Activated CD8-positive, alpha-beta T cell treated with anti-CD3 and anti-CD28 coated beads for 36 hours (primary cell): ENCODE results near the gene SLC25A5. TPM values are rescaled to one million over a fixed set of nuclear protein-coding genes. Genes with fewer than 3 reads are reported as not detected.
A peak's percentile ranks its signal among the peaks of the same experiment; 100 is the strongest.

Experiments
- ATAC-seq: fragments of 200-7000 bp; cut with Tn5 transposase; one replicate; pipeline ENCODE4 v1.10.0; 2021; ENCODE audit warnings: mild to moderate bottlenecking, moderate library complexity
- CTCF ChIA-PET: fragments of 350-600 bp; sonication (Branson Sonifier 250); formaldehyde crosslinking; loops from one replicate; lab custom pipeline; 2021; ENCODE audit warnings: antibody characterized with exemption; lab: Charles Lee
- POLR2A ChIA-PET: fragments of 350-600 bp; sonication (Branson Sonifier 250); formaldehyde crosslinking; loops from one replicate; lab custom pipeline; 2021; ENCODE audit warnings: antibody characterized with exemption; lab: Charles Lee
- DNase-seq: peaks from one replicate; pipeline ENCODE4 v3.0.0-alpha.2; 2020
- H3K27ac Mint-ChIP-seq: one replicate; pipeline ENCODE4 v1.8.0; 2021; ENCODE audit warnings: mild to moderate bottlenecking, mixed read lengths
- H3K27me3 Mint-ChIP-seq: one replicate; pipeline ENCODE4 v1.8.0; 2021; ENCODE audit warnings: mixed read lengths
- H3K36me3 Mint-ChIP-seq: one replicate; pipeline ENCODE4 v1.8.0; 2021; ENCODE audit warnings: low read depth, mixed read lengths
- H3K4me1 Mint-ChIP-seq: one replicate; pipeline ENCODE4 v1.8.0; 2021; ENCODE audit warnings: low read depth, mixed read lengths
- H3K4me3 Mint-ChIP-seq: one replicate; pipeline ENCODE4 v1.8.0; 2021; ENCODE audit warnings: mild to moderate bottlenecking, moderate library complexity, mixed read lengths
- H3K9me3 Mint-ChIP-seq: one replicate; pipeline ENCODE4 v1.8.0; 2021; ENCODE audit warnings: mixed read lengths
- CTCF ChIP-seq: fragments of 200-600 bp; IDR thresholded peaks from one replicate; pipeline ENCODE4 v1.8.0; 2022; ENCODE audit warnings: antibody characterized with exemption, mild to moderate bottlenecking
- intact Hi-C: fragments of 100-400 bp; cut with micrococcal nuclease; formaldehyde crosslinking; loops from one replicate; pipeline ENCODE4 v1.10.0; 2022
- total RNA-seq, 2 experiments: library from RNA; stranded (reverse); gene quantifications; one replicate each; pipeline ENCODE4 v1.2.3, GENCODE V29; 2021

Gene SLC25A5
- total RNA-seq, 2 experiments from 2014 or later = 830 to 839 TPM

- Mint-ChIP-seq H3K36me3 (no peaks in the 10 kb centered on the region), H3K27ac (no peak overlapping the region), H3K4me1 (peaks cover 2% of the 10 kb centered on the region), H3K4me3 (no peak overlapping the region), H3K9me3 (no peaks in the 10 kb centered on the region), H3K27me3 (no peaks in the 10 kb centered on the region)
- CTCF ChIA-PET = interaction anchor here (1.3 to 1.6 kb wide), 3 partner anchors 23 to 218 kb away, joined by 3 to 5 read pairs (median 4); no protein-coding TSS in a partner anchor
- POLR2A ChIA-PET = no interaction called here
- TF ChIP-seq CTCF = no peak
- intact Hi-C loops = loop anchor here (10.0 kb wide), 2 partner anchors 93 to 223 kb away; partner anchors contain the start of gene NKRF
- DNase-seq = peak; percentile 37
- ATAC-seq = peak; percentile 62
These were observed 44.0 kb downstream of the SLC25A5 start for GRCh38 chrX:119512146-119512800.

GRCh38 chrX:119516157-119516702 lies 48.0 kb downstream of the SLC25A5 start:
- H3K27ac Mint-ChIP-seq = no peak overlapping the region
- ChIA-PET CTCF (interaction anchor here (0.6 to 2.9 kb wide), 25 partner anchors 12 to 372 kb away, joined by 3 to 27 read pairs (median 4); partner anchors contain the start of gene UBE2A), POLR2A (interaction anchor here (0.7 to 0.9 kb wide), 2 partner anchors 213 to 231 kb away, joined by 3 read pairs; no protein-coding TSS in a partner anchor)
- ATAC-seq = peak; percentile 97
- H3K4me1 Mint-ChIP-seq = peaks cover 2% of the 10 kb centered on the region
- H3K36me3 Mint-ChIP-seq = no peaks in the 10 kb centered on the region
- no peaks in the 10 kb centered on the region for H3K27me3 Mint-ChIP-seq
- peak; percentile 64 for TF ChIP-seq CTCF
- intact Hi-C loops = loop anchor here (10.0 kb wide), 2 partner anchors 89 to 219 kb away; partner anchors contain the start of gene NKRF
- DNase-seq = peak; percentile 46
- H3K9me3 Mint-ChIP-seq = no peaks in the 10 kb centered on the region
- no peak overlapping the region for H3K4me3 Mint-ChIP-seq

GRCh38 chrX:119518371-119518770 lies 50.1 kb downstream of the SLC25A5 start:
- no peak for ATAC-seq
- CTCF ChIA-PET = no interaction called here
- H3K27ac Mint-ChIP-seq = no peak overlapping the region
- H3K27me3 Mint-ChIP-seq = no peaks in the 10 kb centered on the region
- intact Hi-C loops = loop anchor here (10.0 kb wide), 2 partner anchors 86 to 216 kb away; partner anchors contain the start of gene NKRF
- no peaks in the 10 kb centered on the region for H3K36me3 Mint-ChIP-seq
- H3K9me3 Mint-ChIP-seq = no peaks in the 10 kb centered on the region
- H3K4me1 Mint-ChIP-seq = peaks cover 2% of the 10 kb centered on the region
- H3K4me3 Mint-ChIP-seq = no peak overlapping the region
- no peak for DNase-seq
- no peak for TF ChIP-seq CTCF
- POLR2A ChIA-PET = no interaction called here

Other genes with a start within 250 kb of the SLC25A5 start
- 10 to 100 TPM; 36.8 to 37.1 TPM for gene PGRMC1, start 232.2 kb upstream of the SLC25A5 start, total RNA-seq
- gene SLC25A43, start 69.1 kb upstream of the SLC25A5 start, total RNA-seq = 1 to 10 TPM; 5.3 to 5.6 TPM
- gene STEEP1, start 97.0 kb downstream of the SLC25A5 start, total RNA-seq = 10 to 100 TPM; 18.2 to 19.2 TPM
- 10 to 100 TPM; 50.9 to 52.4 TPM for gene UBE2A, start 106.1 kb downstream of the SLC25A5 start, total RNA-seq
- 10 to 100 TPM; 22.3 to 23.5 TPM for gene NKRF, start 138.0 kb downstream of the SLC25A5 start, total RNA-seq
- 100 to 1,000 TPM; 205 to 209 TPM for gene SEPTIN6, start 224.7 kb downstream of the SLC25A5 start, total RNA-seq